Endodermal cell (in vitro differentiated cells): ENCODE measurements around the gene ZNF576. TPM values are rescaled to one million over a fixed set of nuclear protein-coding genes. Genes with fewer than 3 reads are reported as not detected.

Experiments
- DNase-seq: peaks from one replicate; pipeline ENCODE4 v3.0.0-alpha.2; 2017
- H3K27ac ChIP-seq: 2 replicates; pipeline ENCODE4 v1.5.1; 2013; ENCODE audit warnings: mild to moderate bottlenecking, low read depth, low read length, moderate library complexity
- H3K27me3 ChIP-seq: 2 replicates; pipeline ENCODE4 v1.6.1; 2013; ENCODE audit warnings: mild to moderate bottlenecking, low read length, moderate library complexity; ENCODE audit not compliant: insufficient read depth, control insufficient read depth, poor library complexity, severe bottlenecking
- H3K36me3 ChIP-seq: 2 replicates; pipeline ENCODE4 v1.7.0; 2013; ENCODE audit warnings: mild to moderate bottlenecking, low read length, moderate library complexity; ENCODE audit not compliant: control insufficient read depth, insufficient read depth
- H3K4me1 ChIP-seq: one replicate; pipeline ENCODE4 v1.7.0; 2013; ENCODE audit warnings: low read length; ENCODE audit not compliant: control insufficient read depth, insufficient read depth
- H3K4me3 ChIP-seq: 2 replicates; pipeline ENCODE4 v1.5.1; 2013; ENCODE audit warnings: mild to moderate bottlenecking, low read length, moderate library complexity
- H3K9ac ChIP-seq: 2 replicates; pipeline ENCODE4 v1.6.1; 2013; ENCODE audit warnings: mild to moderate bottlenecking, low read length, moderate library complexity; ENCODE audit not compliant: poor library complexity, severe bottlenecking; ENCODE audit errors: extremely low read depth
- H3K9me3 ChIP-seq: 2 replicates; pipeline ENCODE4 v1.6.1; 2013; ENCODE audit warnings: mild to moderate bottlenecking, low read length, moderate library complexity; ENCODE audit not compliant: control insufficient read depth
- H3K27ac Mint-ChIP-seq: 2 replicates; pipeline ENCODE4 v1.8.0; 2020; ENCODE audit warnings: mixed read lengths
- H3K27me3 Mint-ChIP-seq: 2 replicates; pipeline ENCODE4 v1.8.0; 2021; ENCODE audit warnings: mild to moderate bottlenecking, mixed read lengths; ENCODE audit not compliant: insufficient read depth
- H3K36me3 Mint-ChIP-seq: 2 replicates; pipeline ENCODE4 v1.8.0; 2020; ENCODE audit warnings: low read depth, mixed read lengths
- H3K4me1 Mint-ChIP-seq: 2 replicates; pipeline ENCODE4 v1.8.0; 2020; ENCODE audit warnings: mixed read lengths
- H3K4me3 Mint-ChIP-seq: 2 replicates; pipeline ENCODE4 v1.8.0; 2020; ENCODE audit warnings: mild to moderate bottlenecking, moderate library complexity, mixed read lengths
- H3K9me3 Mint-ChIP-seq: 2 replicates; pipeline ENCODE4 v1.8.0; 2020; ENCODE audit warnings: mild to moderate bottlenecking, mixed read lengths
- WGBS, 2 experiments: methylation state at CpG; one replicate each; pipeline versions ENCODE4 v1.1.5 to v1.1.7; 2013; ENCODE audit warnings: missing lambda C conversion rate in 2 of 2, mixed read lengths in 1 of 2; ENCODE audit not compliant: insufficient coverage in 1 of 2, insufficient read length in 1 of 2; 5-methylcytosine and 5-hydroxymethylcytosine counted together
- total RNA-seq, 2 donors: library from RNA; stranded (reverse); fragmentation: NEBNext Ultra II Directional in 1 of 2; extraction: Animal tissue kit (Norgen Biotek cat#: 25700) in 1 of 2; gene quantifications; 2 replicates in 1 of 2; 3 replicates in 1 of 2; pipeline ENCODE4 v1.2.1, GENCODE V29; 2021
- TF ChIP-seq, protein P1 (sequence below): fragments of 200-600 bp; sonication (generic); conservative IDR thresholded peaks from 2 replicates; pipeline ENCODE4 v1.5.0; 2021; ENCODE audit warnings: antibody characterized with exemption, mild to moderate bottlenecking

The ZNF576 gene
- total RNA-seq, 2 donors from 2014 or later: 11.9 to 12.1 TPM

DNA sequence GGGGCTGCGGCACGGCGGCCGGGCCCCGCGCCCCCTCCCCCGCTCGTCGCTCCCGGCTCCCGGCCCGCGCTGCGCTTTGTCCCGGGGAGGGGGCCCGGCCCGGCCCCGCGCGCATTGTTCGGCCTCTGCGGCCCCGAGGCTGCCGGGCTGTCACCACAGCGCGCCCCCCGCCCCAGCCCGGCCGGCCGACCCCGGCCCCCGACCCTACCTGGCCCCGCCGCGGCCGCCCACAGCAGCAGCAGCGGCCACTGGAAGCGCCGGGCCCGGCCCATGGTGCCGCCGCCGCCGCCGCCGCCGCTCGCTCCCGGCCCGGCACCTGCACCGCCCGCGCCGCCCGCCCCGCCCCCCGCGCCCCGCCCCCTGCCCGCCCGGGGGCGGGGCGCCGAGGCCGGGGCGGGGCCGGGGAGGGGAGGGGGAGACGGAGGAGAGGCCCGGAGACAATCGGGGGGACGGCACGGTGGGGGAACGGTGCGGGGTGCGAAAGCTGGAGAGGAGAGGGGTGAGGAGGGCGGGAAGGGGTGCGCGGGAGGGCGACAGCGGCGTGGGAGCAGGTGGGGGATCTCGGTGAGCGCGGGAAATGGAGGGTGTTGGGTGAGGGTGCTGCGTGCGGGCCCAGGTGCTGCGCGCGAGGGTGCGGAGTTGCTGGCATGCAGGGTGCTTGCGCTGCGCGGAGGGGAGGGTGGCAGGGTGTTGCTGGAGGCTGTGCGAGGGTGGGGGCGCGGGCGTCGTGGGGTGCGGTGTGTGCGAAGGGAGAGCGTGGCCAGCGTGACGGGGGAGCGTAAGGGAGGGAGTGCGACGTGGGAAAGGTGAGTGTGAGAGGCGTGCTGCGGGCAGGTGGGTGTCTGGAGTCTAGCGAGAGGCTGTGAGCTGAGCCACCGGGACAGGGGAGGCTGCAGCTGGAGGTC lies 43.4 kb downstream of the ZNF576 start, which contains the start of gene CADM4:
Gene CADM4, minus strand, starts transcription at position 332 of the 905 bp plus-strand sequence. Its CDS starts 60 bp downstream, at position 272.
- H3K36me3 ChIP-seq: no peaks in the 10 kb centered on the region
- DNase-seq: peak; percentile 82
- H3K4me3 ChIP-seq: peak within 1 kb of the TSS; percentile 86
- no peaks in the 10 kb centered on the region for H3K9me3 ChIP-seq
- TF ChIP-seq, protein P1, sequence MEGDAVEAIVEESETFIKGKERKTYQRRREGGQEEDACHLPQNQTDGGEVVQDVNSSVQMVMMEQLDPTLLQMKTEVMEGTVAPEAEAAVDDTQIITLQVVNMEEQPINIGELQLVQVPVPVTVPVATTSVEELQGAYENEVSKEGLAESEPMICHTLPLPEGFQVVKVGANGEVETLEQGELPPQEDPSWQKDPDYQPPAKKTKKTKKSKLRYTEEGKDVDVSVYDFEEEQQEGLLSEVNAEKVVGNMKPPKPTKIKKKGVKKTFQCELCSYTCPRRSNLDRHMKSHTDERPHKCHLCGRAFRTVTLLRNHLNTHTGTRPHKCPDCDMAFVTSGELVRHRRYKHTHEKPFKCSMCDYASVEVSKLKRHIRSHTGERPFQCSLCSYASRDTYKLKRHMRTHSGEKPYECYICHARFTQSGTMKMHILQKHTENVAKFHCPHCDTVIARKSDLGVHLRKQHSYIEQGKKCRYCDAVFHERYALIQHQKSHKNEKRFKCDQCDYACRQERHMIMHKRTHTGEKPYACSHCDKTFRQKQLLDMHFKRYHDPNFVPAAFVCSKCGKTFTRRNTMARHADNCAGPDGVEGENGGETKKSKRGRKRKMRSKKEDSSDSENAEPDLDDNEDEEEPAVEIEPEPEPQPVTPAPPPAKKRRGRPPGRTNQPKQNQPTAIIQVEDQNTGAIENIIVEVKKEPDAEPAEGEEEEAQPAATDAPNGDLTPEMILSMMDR: no peak
- Mint-ChIP-seq H3K27ac (no peak within 1 kb of the TSS), H3K27me3 (peaks cover 84% of the 10 kb centered on the region), H3K4me3 (peak within 1 kb of the TSS; percentile 70), H3K36me3 (no peaks in the 10 kb centered on the region), H3K4me1 (peaks cover 11% of the 10 kb centered on the region), H3K9me3 (peaks cover 2% of the 10 kb centered on the region)
- peak within 1 kb of the TSS; percentile 27 for H3K9ac ChIP-seq
- peaks cover 43% of the 10 kb centered on the region for H3K27me3 ChIP-seq
- 1% methylated on average over 17 to 93 of the region's 110 CpGs for WGBS, 2 experiments
- H3K4me1 ChIP-seq: no peaks in the 10 kb centered on the region
- no peak within 1 kb of the TSS for H3K27ac ChIP-seq

DNA sequence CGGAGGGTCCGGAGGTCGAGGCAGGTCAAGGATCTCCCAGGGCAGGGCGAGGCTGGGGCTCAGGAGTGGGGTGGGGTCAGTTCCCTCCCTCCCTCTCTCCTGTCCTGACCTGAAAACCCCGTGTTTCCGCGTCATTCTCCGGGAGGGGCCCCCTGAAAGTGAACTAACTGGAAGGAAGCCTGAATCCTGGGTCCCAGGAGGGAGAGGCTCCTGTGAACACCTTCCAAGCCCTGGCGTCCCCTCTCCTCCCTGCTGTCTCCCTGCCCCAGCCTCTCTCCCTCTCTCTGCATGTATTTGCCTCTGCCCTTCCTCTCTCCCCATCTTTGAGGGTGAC lies 44.0 kb downstream of the ZNF576 start:
- peaks cover 81% of the 10 kb centered on the region for H3K27me3 Mint-ChIP-seq
- no peak overlapping the region for H3K27ac Mint-ChIP-seq
- TF ChIP-seq, protein P1: no peak
- H3K4me1 Mint-ChIP-seq: peaks cover 6% of the 10 kb centered on the region
- no peak overlapping the region for H3K9ac ChIP-seq
- H3K36me3 ChIP-seq: no peaks in the 10 kb centered on the region
- peak; percentile 53 for DNase-seq
- no peaks in the 10 kb centered on the region for H3K36me3 Mint-ChIP-seq
- WGBS, 2 experiments: 23% methylated on average over 9 of the region's 9 CpGs; no CpG with 5 or more reads in 1 of the 2 experiments
- H3K4me3 ChIP-seq: peak overlapping the region; percentile 75
- peaks cover 2% of the 10 kb centered on the region for H3K9me3 Mint-ChIP-seq
- H3K9me3 ChIP-seq: no peaks in the 10 kb centered on the region
- H3K4me3 Mint-ChIP-seq: peak overlapping the region; percentile 63
- no peak overlapping the region for H3K27ac ChIP-seq
- H3K4me1 ChIP-seq: no peaks in the 10 kb centered on the region
- peaks cover 43% of the 10 kb centered on the region for H3K27me3 ChIP-seq

DNA sequence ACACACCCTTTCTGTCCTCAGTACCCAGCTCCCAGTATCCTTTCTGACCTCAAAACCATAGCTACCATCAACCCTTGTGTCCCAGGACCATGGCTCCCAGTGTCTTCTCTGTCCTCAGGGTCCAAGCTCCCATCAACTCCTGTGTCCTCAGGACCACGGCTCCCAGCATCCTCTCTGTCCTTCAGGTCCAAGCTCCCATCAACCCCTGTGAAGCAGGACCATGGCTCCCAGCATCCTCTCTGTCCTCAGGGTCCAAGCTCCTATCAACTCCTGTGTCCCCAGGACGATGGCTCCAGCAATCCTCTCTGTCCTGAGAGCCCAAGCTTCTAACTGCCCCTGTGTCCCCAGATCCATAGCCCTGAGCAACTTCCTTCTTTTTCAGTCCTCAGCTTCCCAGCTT lies 44.9 kb downstream of the ZNF576 start:
- no peak overlapping the region for H3K4me3 ChIP-seq
- H3K4me1 ChIP-seq: no peaks in the 10 kb centered on the region
- no peak for DNase-seq
- no peaks in the 10 kb centered on the region for H3K36me3 ChIP-seq
- H3K27me3 Mint-ChIP-seq: peaks cover 76% of the 10 kb centered on the region
- H3K4me1 Mint-ChIP-seq: peaks cover 5% of the 10 kb centered on the region
- TF ChIP-seq, protein P1: no peak
- H3K27ac ChIP-seq: no peak overlapping the region
- no peak overlapping the region for H3K27ac Mint-ChIP-seq
- H3K9me3 Mint-ChIP-seq: peaks cover 7% of the 10 kb centered on the region
- WGBS, 2 experiments: 78% methylated on average over 2 of the region's 2 CpGs; no CpG with 5 or more reads in 1 of the 2 experiments
- H3K36me3 Mint-ChIP-seq: peaks cover 3% of the 10 kb centered on the region
- no peak overlapping the region for H3K9ac ChIP-seq
- peak overlapping the region; percentile 63 for H3K4me3 Mint-ChIP-seq
- no peaks in the 10 kb centered on the region for H3K9me3 ChIP-seq
- peaks cover 43% of the 10 kb centered on the region for H3K27me3 ChIP-seq
